Bone marrow (tissue), 2 donors: Measurements from ENCODE around the gene ID4.

Source experiments
- DNase-seq, 2 donors: peaks; one replicate each; lab custom pipeline; 2025; lab: John Stamatoyannopoulos, UW

Gene ID4

GRCh38 chr6:19836799-19837510 lies at the start of gene ID4:
Gene ID4 (plus strand): TSS chr6:19837370. CDS start chr6:19837755, 385 bp downstream.
- DNase-seq = no peak

DNA sequence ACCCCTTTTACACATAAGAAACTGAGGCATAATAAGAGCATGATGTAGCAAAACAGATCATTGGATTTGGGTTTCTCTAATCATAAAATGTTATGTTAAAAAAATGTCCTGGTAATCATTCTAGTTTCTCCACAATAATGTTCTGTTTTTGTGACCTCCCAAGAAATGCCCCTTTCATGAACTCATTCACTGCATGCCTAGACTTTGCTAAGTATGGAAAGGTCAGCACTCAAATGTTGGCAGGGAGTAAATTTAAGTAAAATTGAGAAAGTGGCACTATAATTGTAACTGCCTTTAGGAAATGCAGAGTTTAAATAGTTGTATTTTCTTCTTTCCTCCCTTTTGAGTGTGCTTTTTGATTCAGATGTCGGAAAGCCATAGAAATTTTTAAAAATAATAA lies 48.5 kb upstream of the ID4 start:
- DNase-seq = no peak

GRCh38 chr6:19789100-19789803 lies 47.9 kb upstream of the ID4 start:
- no peak for DNase-seq

DNA sequence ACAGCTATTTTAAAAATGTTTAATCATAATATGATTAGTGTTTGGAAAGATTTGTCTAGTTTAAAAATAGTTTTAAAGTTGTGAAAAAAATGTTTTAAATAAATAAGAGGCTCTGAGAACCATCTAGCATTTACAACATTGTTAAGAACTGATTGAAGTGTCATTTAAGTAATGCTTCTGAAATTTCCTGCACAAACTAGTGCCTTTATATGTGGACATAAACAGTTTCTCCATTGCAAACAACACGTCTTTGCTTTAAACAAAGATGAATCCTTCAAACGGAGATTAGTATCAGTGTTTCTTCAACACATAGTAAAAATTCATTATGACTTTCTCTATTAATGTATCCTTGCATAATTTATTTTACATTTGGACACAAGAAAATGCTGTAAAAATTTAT lies 45.9 kb upstream of the ID4 start:
- no peak for DNase-seq

- no peak for DNase-seq
Observed at GRCh38 chr6:19795211-19795610, 42.0 kb upstream of the ID4 start.

GRCh38 chr6:19796452-19796851 lies 40.7 kb upstream of the ID4 start:
- DNase-seq = no peak

DNA sequence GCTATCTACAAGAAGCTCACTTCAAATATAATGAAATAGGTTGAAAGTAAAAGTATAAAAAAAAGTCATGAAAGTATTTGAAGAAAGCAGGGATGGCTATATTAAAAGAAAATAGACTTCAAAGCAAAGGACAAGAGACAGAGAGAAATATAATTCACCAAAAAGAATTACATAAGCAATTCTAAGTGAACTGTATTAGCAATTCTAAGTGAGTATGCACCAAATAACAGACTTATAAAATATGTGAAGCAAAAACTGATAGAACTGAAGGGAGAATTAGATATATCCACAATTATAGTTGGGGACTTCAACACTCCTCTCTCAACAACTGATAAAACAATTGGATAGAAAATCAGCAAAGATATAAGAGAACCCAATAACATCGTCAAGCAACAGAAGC lies 38.8 kb upstream of the ID4 start:
- DNase-seq = no peak

DNA sequence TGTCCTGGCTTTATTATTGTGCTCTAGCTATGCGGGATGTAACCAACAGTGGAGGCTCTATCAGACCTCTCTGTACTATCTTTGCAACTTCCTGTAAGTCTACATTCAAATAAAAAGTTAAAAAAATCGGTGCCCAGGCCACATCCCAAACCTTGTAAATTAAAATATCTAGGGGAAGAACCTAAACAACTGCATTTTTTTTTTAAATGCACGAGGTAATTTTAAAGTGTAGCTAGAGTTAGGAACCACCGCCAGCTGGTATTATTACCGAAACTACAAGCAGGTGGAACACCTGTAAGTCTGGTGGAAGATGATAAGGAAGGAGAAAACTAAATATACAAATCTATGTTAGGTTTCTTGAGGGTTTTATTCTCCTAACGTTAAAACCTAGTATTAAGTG lies 34.5 kb upstream of the ID4 start:
- DNase-seq = no peak

DNA sequence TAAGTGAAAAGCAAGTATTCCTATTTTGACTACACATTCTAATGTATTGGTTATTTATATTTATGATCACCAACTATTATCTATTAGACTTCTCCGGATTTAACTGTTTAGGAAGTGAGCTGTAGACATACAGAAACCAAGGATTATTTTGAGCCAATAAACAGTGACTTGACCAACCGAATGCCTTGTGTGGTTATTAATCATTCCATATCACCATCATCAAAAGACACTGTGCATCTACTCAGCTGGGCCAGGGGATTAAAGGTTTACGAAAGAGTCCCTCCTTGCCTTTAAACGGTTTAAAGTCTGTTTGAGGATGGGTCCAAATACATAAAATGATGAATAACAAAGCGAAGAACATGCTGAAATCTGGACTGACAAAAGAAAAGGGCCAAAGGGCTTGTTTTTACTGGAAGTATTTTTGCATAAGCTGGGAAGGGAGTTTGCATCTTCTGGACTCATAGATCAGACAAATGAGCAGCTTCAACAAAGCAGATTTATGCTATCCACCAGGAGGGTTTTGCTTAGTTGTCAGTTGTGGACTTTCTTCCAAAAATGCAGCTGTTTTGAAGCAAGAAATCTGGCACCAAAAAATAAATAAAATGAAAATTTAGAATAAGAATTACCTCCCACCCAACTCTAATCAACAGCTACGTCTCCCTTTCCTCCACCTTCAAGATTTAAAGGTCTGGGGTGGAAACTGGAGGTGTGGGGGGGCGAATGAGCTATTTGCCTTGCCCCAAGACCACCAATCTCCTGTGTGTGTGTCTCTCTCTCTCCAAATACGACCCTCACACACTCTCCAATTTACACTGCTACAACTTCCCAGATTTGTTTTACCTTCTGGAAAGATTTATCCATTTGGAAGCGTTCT lies 33.6 kb upstream of the ID4 start:
- DNase-seq = no peak

DNA sequence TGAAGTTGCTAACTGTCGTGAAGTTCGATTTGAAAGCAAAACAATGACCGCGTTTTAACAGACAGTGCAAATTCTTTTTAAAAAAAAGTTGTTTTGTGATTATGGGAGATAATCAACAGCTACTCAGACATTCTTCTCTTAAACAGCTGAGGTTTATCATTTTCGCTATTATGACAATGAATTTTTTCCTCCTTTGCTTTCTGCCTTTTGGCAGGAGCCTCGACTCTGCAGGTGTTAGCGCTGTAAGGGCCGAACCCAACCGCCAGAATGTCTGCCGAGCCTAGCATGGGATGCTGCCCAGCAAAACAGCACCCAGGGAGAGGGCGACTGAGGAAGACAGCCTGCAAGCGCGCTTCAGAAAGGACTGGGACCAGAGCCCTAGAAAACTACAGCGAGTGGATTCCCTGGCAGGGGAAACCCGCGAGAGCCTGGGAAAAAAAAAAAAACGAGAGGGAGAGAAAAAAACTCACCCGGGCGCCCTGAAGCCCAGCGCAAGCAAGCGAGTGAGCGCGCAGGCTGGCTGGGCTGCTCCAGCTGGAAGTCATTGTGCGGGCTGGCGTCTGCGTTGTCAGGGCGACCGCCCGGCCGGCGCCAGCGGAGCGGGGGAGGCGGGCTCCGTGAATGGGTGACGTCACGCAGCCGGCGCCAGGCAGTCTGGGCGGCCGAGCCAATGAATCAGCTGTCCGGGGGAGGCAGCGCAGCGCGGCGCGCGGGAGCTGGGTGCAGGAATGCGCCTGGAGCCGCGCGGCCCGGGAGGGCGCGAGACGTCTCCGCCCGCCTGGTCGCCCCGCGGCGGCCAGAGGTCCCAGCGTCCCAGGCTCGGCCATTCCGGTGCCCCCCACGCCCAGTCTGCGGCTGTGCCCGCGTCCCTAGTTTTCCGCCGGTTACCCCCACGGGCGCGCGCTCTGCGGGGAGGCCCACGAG lies 32.7 kb upstream of the ID4 start:
- DNase-seq = peak; percentile 6 to 37

- DNase-seq = no peak
Observed at GRCh38 chr6:19805129-19805481, 32.1 kb upstream of the ID4 start.

GRCh38 chr6:19806971-19807396 lies 30.2 kb upstream of the ID4 start:
- DNase-seq = no peak

DNA sequence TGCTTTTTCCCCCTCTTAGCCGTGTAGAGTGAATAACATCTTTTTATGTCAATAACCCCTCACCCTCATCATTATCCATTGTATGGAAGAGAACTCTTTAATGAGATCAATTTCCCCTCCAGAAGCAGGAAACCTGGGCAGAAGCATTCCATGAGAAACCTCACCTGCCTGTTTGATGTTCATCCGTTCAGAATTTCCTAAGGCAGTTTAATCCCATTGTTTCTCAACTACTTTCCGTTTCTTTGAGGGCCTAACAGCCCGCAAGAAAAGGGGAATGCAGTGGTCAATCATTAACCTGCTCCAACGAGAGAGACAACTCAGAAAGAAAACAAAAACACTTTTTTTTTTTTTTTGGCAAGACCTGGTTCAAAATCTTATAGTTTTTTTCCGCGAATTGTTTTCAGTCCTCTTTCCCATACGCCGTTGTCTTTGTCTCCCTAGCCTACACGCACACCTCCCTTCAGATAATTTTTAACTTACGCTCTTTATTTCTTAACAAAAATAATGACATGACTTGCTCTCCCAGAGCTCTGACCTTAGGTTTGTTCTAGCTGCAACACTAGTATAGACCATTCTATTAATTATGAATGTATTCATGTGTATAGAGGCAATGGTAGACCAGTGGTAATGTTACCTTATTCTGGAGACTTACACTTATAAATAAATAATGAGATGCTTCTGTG lies 25.6 kb upstream of the ID4 start:
- no peak for DNase-seq

GRCh38 chr6:19812512-19813119 lies 24.6 kb upstream of the ID4 start:
- no peak for DNase-seq

GRCh38 chr6:19818805-19819204 lies 18.4 kb upstream of the ID4 start:
- DNase-seq = no peak

- DNase-seq = no peak
Observed at GRCh38 chr6:19824058-19824807, 12.9 kb upstream of the ID4 start.

DNA sequence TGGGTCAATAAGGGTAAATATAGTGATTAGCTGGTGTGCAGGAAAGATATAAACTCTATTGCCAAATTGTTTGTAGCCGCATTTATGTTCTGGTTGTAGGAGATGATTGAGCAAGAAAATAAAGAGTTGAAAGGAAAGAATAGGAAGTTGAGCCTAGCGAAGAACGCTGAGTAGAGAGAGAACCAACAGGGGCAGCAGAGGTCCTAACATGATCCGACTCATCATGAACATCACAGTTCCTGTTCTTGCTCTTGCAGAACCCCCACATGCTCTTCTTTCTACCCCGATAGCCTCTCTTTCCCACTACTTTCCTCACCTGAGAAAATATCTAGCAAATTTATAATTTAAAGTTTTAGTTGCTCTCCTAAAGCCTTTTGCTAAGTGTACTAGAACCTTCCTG lies 9.9 kb upstream of the ID4 start:
- DNase-seq = no peak

DNA sequence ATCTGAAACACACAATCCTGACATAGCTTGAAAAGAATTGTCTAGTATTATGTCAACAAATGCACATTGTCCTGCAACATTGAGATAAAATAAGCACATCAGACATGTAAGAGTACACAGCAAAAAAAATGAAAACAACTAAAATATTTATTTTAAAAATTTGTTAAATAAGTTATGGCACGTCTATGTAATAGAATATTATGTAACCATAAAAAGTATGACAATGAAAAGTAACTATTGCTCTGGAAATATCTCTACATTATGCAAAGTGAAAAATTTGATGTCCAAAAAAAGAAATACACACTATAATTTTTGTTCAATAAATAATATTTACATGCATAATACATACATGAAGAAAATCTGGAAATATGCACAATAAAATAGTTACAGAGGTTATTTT lies 9.3 kb upstream of the ID4 start:
- DNase-seq = no peak

- DNase-seq = no peak
Observed at GRCh38 chr6:19830171-19830570, 7.0 kb upstream of the ID4 start.

DNA sequence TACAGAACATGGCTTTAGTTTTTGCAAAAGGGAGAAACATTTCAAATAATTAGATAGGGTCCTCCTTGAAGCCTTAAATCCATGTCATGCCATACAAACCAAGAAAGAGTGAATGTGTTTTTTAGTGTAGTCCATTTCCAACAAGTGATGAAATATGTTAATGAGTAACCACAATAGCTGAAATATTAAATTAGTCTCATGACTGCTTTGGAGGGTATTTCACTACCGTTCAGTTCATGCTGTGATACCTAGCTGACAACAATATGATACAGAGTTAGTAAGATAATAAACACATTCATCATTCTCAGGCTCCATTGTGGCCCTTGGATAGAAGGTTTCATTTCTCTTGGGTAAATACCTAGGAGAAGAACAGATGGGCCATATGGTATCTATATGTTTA lies 5.8 kb upstream of the ID4 start:
- no peak for DNase-seq
